Nucleus accumbens (tissue), 56 donors: ENCODE results near the gene GRIN2C.
A peak's percentile ranks its signal among the peaks of the same experiment; 100 is the strongest.
"Not testable (repeated sequence)": the region's sequence is repeated elsewhere in the genome, so short reads cannot be mapped to it uniquely, and the experiment has no call there.

Experiments
- DNase-seq, 56 donors: peaks; one replicate each; lab custom pipeline; 2025; lab: John Stamatoyannopoulos, UW

The GRIN2C gene

DNA sequence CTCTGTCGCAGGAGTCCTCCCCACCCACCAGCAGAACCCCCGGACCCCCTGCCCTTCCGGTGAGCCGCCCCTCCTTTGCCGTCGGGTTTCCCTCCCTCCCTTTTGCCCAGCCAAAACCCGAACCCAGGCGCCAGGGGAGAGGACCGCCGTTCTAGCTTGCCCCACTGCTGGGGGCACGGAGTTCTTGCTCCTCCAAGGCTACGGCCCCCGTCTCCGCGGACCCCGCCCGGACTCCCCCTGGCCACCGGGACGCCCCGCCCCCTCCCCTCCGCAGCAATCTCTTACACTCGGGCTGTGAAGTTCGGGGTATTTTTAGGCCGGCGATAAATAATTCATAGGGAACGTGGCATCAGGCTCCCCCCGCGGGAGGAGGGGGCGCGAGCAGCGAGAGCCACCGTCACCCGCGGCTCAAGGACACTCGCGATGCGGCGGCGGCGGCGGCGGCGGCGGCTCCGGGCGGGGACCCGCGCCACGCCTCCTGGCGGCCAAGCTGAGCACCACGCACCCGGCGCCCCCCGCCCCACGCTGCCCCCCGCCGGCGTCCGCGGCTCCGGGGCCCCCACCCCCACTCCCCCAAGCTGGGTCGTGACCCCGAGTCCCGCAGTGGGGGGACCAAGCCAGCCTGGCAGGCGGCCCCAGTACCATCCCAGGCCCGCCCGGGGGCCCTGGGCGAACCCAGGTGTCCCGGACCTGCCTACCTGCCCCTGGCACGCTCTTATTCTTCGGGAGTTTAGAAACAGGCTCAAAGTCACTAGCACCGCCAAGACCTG, at the start of gene GRIN2C:
TSS of gene GRIN2C (minus strand) at position 427 of the 770 bp plus-strand sequence. CDS start 4,793 bp downstream, outside the sequence.
- peak in 3 of 56 donors; percentile 6 to 20 (median 12) for DNase-seq

DNA sequence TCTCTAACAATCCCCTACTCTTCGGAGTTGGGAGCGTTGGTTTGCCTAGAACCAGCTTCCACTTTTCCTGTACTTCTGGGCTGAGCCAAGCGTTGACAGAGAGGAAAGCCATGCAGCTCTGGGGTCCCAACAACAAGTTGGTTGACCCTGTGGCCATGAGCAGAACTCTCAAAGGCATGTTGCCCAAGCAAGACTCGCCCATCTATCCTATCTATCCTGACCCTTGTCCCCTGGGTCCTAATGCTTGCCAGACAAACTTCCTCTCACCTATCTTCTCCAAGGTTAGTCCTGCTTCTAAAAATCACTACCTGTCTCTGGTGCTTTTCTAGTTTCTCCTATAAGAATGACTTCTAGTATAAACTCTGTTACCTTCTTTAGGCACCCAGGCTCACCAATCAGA, 49.4 kb upstream of the GRIN2C start:
- DNase-seq: not testable (repeated sequence)

DNA sequence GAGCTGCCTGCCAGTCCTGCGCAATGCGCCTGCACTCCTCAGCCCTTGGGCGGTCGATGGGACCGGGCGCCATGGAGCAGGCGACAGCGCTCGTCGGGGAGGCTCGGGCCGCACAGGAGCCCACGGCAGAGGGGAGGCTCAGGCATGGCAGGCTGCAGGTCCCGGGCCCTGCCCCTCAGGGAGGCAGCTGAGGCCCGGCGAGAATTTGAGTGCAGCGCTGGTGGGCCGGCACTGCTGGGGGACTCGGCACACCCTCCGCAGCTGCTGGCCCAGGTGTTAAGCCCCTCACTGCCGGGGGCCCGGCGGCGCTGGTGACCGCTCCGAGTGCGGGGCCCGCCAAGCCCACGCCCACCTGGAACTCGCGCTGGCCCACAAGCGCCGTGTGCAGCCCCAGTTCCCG, 47.3 kb upstream of the GRIN2C start:
- DNase-seq: no peak

DNA sequence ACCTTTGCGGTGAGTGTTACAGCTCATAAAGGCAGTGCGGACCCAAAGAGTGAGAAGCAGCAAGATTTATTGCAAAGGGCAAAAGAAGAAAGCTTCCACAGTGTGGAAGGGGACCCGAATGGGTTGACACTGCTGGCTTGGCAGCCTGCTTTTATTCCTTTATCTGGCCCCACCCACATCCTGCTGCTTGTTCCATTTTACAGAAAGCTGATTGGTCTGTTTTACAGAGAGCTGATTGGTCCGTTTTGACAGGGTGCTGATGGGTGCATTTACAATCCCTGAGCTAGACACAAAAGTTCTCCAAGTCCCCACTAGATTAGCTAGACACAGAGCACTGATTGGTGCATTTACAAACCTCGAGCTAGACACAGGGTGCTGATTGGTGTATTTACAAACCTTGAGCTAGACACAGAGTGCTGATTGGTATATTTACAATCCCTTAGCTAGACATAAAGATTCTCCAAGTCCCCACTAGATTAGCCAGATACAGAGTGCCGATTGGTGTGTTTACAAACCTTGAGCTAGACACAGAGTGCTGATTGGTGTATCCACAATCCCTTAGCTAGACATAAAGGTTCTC, 46.6 kb upstream of the GRIN2C start:
- DNase-seq: not testable (repeated sequence)

DNA sequence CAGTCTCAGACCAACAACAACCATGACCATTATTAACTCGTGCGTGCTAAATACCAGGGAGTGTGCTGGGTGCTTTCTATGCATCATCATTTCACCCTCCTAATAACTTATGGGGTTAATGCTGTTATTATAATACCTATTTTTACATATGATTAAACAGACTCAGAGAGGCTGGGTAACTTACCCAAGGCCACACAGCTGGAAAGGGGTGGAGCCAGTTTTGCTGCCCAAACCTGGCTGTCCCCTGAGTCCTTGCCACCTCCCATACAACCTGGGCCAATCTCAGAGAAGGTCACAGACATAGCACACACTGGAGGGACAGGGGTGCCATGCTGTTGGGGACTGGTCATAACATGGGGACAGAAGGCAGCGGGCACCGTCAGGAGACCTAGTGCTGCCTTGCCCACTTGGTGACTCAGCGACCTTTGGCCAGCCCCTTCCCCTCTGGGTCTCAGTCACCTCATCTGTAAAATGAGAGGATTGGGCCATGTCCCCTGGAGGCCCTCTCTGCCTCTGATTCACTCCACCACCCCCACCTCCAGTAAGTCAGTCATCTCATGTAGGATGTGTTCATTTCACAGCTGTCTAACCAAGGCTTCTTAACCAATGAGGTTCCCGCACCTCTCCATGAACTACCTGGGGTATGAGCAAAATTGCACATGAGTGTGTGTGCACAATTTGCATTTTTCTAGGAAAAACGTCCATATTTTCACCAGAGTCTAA, 45.2 kb upstream of the GRIN2C start:
- no peak for DNase-seq

DNA sequence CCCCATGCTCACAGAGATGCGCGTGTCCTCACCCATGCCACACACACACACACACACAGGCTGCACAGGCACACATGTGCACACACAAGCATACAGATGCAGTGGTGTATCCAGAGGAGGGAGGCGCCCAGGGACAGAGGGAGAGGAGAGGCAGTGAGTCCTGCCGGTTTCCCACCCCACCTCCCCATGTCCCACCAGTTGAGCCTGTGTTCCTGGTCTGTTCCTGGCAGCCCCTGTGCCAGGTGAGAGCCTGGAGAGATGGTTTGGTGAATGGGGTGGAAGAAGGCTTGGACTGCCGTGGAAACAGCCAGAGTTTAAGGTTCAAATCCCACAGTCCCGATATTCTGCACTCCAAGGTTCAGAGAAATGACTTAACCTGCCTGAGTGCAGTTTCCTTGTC, 44.0 kb upstream of the GRIN2C start:
- no peak for DNase-seq

DNA sequence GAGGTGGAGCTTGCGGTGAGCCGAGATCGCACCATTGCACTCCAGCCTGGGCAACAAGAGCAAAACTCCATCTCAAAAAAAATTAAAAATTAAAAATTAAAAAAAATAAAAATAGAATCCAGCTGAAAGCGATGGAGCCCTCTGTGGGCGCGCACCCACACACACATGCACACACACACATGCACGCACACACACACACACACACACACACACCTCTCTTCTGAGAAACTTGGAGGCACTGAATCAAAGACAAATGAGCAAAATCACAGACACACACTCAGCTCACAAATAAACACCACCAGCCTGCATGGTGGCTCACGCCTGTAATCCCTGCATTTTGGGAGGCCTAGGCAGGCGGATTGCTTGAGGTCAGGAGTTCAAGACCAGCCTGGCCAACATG, 43.3 kb upstream of the GRIN2C start:
- DNase-seq: peak in 1 of 56 donors; percentile 6

DNA sequence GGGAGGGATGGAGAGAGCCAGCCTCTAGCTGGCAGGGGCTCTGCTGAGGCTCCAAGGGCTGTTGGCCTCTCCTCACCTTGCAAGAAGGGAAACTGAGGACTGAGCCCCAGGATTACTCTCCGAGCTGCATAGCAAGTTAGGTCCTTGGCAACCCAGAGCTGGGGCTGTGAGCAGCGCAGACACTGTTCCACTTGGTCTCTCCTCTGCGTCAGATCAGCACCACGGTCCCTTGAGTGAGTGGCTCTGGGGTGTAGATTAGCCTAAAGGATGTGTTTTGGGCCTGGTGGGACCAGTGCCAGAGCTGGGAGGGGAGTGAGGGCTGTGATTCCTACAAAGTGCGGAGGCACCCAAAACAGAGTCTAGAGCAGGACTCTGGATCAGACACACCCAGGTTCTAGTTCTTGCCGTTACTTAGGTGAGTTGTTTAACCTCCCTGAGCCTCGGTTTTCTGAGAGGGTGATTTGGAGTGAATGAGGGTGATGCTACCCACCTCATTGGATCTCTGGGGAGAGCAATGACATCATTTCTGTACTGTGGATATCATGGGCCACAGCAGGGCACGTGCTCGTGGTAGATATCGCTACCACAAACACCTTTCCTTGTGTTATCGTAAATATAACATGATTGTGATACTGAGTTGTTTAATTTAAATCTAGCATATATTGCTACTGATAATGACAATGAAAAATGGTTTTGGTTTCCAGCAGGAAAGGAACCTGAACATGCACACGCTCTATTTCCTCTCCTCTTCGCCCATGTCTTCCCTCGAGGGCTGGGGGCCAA, 41.9 kb upstream of the GRIN2C start:
- DNase-seq: no peak

DNA sequence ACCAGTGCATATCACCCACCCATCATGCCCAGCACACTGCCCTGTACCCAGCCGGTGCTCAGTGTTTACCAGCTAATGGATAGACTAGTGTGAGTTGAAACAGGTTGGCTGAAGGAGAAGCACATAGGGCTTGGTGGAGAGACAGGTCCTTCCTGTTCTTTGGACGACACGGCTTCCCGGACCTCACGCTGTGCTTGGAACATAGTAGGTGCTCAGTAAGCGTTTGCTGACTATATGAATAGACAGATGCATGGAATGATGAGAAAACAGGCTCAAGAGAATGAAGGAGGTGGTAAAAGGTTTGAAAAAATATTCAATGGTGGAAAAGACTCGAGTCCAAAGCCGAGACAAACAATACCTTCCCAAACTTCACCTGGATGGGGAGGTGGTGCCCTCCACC, 40.5 kb upstream of the GRIN2C start:
- DNase-seq: no peak

DNA sequence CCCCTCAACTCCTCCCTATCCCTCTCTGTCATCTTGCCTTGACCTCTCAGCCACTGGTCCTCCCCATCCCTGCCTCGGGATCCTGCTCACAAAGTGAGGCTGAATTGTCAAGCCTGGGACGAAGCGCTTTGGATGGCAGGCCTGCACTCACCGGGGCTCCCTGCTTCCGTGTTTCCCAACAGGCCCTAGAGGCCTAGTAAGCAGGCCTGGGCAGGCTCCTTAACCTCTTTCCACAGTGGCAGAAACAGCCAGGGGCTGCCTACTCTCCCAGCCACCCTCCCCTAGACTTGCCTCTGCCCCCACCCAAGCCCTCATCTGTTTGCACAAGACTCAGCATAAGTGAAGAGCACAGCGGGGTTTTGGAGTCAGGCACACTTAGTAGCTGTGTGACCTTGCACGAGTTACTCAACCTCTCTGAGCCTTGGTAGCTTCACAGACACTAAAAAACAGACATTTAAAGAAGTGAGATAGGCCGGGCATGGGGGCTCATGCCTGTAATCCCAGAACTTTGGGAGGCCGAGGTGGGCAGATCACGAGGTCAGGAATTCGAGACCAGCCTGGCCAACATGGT, 38.8 kb upstream of the GRIN2C start:
- no peak for DNase-seq

DNA sequence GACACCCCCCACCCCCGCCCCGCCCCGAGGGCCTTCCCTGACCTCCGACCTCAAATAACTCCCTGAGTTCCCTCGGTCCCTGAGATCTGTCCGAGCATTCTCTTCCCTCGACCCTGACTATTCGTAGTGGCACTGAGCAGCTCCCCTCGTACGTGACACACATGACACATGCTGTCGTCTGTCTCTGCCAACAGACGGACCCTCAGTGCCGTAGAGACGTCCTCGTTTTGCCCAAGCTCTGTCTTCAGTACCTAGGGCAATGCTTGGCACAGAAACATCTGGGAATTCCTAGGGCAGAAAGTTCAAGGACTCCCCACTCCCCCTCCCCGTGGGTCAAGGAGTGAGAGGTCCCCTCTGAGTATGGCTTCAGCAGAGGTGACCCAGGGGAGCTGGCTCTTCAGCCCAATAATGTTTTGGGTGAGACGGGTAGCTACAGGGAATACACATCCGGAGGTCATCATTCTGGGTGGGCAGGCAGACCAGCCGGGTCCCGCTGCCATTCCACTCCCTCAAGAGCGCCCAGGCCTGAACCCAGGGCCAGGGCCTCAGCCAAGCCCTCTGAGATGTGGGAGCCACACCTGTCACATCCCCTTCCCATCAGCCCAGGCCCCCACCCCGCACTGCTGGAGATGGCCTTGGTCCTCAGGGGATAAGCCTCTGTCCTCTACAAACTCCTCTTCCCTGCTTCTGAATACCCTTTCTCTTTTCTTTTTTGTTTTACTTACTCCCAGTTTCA, 34.4 kb upstream of the GRIN2C start:
- no peak for DNase-seq

DNA sequence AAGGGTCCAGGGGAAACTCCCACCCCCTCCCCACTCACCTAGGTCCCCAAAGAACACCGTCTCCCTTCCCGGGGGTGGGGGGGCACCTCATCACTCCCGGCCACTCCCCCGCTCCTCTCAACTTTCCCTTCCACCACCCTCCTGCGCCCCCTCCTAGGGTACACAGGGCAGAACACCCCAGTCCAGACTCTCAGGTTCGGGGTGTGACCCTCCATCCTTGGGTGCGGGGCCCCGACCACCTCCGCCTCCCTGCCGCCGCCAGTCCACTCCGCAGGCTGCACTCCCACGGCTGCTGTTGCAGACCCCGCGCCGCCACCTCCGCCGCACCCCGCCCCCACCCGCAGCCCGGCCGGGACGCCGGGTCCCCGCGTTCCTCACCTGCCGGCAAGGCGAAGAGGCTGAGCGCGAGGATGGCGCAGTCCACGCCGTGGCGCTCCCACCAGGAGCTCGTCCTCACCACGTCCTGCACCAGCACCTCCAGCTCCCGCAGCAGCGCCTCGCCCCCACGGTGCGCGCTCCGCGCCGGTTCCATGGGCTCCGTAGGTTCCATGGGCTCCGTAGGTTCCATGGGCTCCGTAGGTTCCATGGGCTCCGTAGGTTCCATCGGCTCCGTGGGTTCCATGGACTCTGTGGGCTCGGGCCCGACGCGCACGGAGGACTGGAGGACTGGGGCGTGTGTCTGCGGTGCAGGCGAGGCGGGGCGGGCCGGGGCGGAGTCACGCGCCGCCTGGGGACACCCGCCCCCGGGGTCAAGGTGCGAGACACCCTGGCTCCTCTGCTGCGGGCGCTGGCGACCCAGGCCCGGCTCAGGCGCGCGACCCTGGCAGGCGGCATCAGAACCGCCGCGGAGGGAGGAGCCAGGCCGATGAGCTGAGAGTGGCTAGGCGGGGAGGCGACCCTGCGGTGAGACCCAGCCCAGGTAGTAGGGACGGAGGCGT, 33.6 kb upstream of the GRIN2C start, which contains the start of gene FADS6:
TSS of gene FADS6 (minus strand) at position 660 of the 938 bp plus-strand sequence. CDS start at position 622, 38 bp downstream.
- peak in 3 of 56 donors; percentile 12 to 55 (median 40) for DNase-seq

DNA sequence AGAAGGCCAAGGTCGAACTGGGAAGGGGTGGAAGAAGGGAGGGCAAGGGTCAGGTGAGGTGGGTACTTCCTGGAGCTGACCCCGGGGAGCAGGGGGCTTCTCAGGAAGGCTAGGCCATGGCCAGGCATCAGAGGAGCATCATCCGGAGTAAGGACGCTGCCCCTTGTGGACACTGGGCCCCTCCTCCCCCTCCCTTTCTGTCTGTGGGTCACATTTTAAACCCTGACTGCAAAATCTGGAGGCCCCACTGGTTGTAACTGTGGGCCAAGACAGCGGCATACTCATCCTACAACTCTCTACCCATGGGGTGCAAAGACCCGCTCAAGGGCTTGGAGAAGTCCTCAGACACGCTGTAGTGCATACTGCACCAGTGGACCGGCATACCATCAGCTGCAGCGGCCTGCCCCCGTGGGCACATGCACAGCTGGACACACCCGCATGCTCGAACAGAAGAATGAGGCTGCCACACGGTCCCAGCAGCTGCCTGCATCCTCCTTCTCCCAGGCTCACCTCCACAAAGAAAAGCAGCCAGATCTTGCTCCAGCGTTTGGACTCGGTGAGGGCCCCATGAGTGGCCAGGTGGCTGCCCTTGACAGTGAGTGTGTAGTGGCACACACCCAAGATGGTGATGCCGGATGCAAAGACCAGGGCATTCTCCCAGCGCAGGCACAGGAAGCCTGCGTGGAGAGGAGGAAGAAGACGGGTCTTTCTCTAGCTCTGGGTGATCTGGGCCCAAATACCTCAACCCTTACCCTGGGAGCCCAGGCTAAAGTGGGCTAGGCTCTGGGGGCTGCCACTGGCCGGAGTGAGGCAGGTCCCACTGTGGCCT, 32.5 kb upstream of the GRIN2C start:
- peak in 1 of 56 donors; percentile 8 for DNase-seq

DNA sequence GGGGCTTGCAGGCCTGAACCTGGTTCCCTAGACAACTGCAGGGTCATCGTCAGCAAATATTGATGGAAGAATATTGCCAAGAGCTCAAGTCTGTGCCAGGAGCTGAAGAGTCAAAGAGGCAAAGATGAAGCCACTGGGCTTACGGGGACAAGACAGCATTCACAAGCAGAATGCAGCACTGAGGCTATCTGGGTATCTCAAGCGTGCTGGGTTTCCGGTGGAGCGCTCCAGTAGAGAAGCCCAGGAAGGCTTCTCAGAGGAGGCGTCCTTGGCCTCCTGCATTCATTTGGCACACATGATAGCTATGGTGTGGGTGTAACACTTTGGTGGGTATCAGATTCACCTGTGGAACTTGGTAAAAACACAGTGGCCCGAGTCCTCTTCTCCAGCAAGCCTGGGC, 30.9 kb upstream of the GRIN2C start:
- DNase-seq: no peak

DNA sequence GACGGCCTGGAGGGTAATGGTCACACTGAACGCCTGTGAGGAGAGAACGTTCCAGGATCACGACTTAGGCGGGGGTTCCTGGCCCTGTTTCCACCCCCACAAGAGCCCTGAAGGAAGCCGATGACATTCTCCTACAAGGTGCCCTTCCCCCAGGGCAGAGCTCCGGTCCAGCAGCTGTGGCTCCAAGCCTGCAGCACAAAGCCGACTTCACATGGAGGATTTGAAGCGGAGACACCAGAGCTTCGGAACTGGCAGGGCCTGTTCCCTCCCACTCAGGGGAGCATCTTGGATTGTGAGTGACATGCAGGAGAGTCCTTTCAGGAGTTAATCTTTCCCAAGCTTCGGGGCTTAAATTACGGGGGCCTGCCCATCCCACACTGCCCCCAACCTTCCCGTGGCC, 28.8 kb upstream of the GRIN2C start:
- DNase-seq: no peak

DNA sequence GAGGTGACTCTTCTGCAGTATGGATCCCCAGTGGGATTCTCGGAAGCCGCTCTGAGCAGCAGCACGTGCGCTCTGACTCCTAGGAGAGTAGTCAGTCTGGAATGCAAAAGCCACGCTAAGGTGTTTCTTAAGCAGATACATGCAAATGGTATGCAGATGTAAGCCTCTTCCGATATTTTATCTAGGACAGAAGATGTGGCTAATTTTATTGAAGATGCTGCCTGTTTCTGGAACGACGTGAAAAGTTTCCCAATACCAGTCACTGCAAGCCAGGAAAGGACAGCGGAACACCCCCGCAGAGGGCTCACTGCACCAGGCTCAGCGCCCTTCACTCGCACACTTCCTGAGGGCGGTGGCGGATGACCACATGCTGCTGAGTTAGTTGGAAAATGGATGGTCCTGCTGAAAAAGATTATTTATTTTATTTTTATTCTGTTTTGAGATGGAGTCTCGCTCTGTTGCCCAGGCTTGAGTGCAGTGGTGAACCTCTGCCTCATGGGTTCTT, 23.6 kb upstream of the GRIN2C start:
- DNase-seq: no peak

DNA sequence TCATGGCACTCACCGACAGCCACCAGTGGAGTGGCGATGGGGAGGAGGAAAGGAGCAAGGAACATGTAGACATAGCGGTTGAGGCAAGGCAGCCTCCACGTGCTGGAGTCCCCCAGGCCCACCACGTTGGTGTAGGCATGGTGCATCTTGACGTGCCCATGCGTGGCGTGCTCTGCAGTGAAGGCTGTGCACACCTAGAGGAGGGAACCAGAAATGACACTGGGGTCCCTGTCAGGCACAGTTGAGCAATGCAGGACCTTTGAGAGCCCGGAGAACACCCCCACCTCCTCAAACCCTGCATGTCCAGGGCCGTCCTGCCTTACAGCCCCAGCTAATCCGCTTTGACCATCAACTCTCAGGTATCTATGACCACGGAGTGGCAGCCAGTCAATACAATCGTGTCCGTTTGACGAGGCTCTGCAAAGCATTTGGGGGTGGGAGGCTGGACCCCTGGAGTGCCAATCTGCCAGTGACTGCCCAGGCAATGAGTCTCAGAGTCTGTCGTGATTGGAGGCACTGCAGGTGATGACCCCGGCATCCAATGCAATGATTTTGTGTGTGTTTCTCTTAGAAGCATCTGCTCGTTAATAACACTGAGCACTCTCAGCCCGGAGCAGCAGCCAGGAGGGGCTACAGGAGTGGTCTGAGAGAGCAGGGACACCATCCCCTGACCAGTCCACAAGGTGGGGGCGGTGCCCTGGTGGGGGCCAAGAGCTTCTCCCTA, 23.0 kb upstream of the GRIN2C start:
- DNase-seq: no peak
